Stomach (tissue), 9 donors: Measurements from ENCODE around the gene LIN37. TPM values are rescaled to one million over a fixed set of nuclear protein-coding genes. Genes with fewer than 3 reads are reported as not detected.

Experiments used
- DNase-seq, 2 donors: peaks; one replicate each; pipeline versions ENCODE4 v3.0.0 to v3.0.0-alpha.2; 2013 to 2019
- H3K27ac ChIP-seq, 5 donors: fragments of 200-600 bp in 4 of 5; sonication (generic) in 4 of 5; one replicate each; pipeline ENCODE4 v1.5.1; 2013 to 2019; ENCODE audit warnings: mild to moderate bottlenecking in 1 of 5, moderate library complexity in 1 of 5
- H3K27me3 ChIP-seq, 3 donors: fragments of 200-600 bp; sonication (generic); one replicate each; pipeline ENCODE4 v1.5.1; 2017 to 2019; ENCODE audit warnings: mixed run types in 1 of 3
- H3K36me3 ChIP-seq, 4 donors: fragments of 200-600 bp; sonication (generic); 1 replicate in 3 of 4; 2 replicates in 1 of 4; pipeline ENCODE4 v1.5.1; 2016 to 2019
- H3K4me1 ChIP-seq, 4 donors: fragments of 200-600 bp; sonication (generic); one replicate each; pipeline ENCODE4 v1.5.1; 2016 to 2019
- H3K4me3 ChIP-seq, 4 donors: fragments of 200-600 bp; sonication (generic) in 3 of 4; one replicate each; pipeline ENCODE4 v1.5.1; 2016 to 2019; ENCODE audit warnings: mild to moderate bottlenecking in 1 of 4
- H3K9me3 ChIP-seq, 4 donors: fragments of 200-600 bp; sonication (generic); one replicate each; pipeline ENCODE4 v1.5.1; 2016 to 2019
- EP300 ChIP-seq: sonication (generic); formaldehyde crosslinking; IDR thresholded peaks from one replicate; pipeline ENCODE4 v1.6.1; 2017; ENCODE audit warnings: antibody characterized with exemption
- POLR2A ChIP-seq, 4 donors: fragments of 450-650 bp; IDR thresholded peaks; one replicate each; pipeline ENCODE4 v1.6.1; 2016; ENCODE audit warnings: antibody characterized with exemption in 4 of 4, control low read depth in 2 of 4, mild to moderate bottlenecking in 1 of 4, moderate library complexity in 1 of 4
- POLR2AphosphoS5 ChIP-seq, 3 donors: sonication (generic); formaldehyde crosslinking; IDR thresholded peaks; one replicate each; pipeline ENCODE4 v1.6.1; 2016; ENCODE audit warnings: antibody characterized with exemption in 3 of 3
- WGBS, 5 donors: extraction: QIAGEN DNeasy Blood & Tissue Kit in 3 of 5; methylation state at CpG; one replicate each; pipeline versions ENCODE4 v1.1.5 to v1.1.7; 2013 to 2018; 5-methylcytosine and 5-hydroxymethylcytosine counted together
- intact Hi-C: fragments of 100-400 bp; cut with DNase I; formaldehyde crosslinking; loops from one replicate; pipeline ENCODE4 v1.15.1; 2023; ENCODE audit warnings: low total_unique reads
- polyA plus RNA-seq, 3 donors: library from polyadenylated mRNA; stranded (reverse); fragments of 200-250 nt; gene quantifications; one replicate each; pipeline ENCODE4 v1.2.3, GENCODE V29; 2013
- total RNA-seq, 5 donors: library from RNA; depleted of rRNA; stranded (reverse); fragments of >200 nt; gene quantifications; one replicate each; pipeline versions ENCODE4 v1.1.0 to v1.2.3, GENCODE V29; 2014 to 2016
- TF ChIP-seq, protein P1 (sequence below), 7 experiments: fragments of 450-650 bp in 4 of 7; fragments of 200-600 bp in 3 of 7; sonication (generic) in 3 of 7; IDR thresholded peaks; one replicate each; pipeline ENCODE4 v1.5.1; 2016 to 2019; ENCODE audit warnings: antibody characterized with exemption in 7 of 7, control low read depth in 2 of 7, mild to moderate bottlenecking in 1 of 7
- donor health status: healthy with polysubstance abuse.
- donor health status: Bipolar disorder and iron deficiency.
- donor health status: healthy.

Gene LIN37
- total and polyA plus RNA-seq, 8 donors = 2.3 to 44.9 (median 20.9) TPM

DNA sequence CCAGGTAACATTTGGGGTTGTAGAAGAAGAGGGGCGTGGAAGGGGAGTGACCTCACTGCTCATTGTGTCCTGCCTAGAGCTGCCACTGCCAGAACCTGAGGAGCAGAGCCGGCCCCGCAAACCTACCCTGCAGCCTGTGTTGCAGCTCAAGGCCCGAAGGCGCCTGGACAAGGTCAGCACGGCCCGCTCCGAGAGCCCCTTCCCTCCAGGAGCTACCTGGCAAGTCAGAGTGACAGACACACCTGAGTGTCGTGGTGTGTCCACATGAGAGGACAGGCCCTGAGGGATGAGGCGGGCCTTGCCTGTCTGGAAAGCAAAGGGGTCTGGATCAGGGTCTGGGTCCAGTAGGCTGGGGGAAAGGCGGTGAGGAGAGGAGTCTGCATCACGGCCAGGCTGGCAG, 23.8 kb upstream of the LIN37 start:
- DNase-seq = no peak
- TF ChIP-seq POLR2AphosphoS5 (IDR thresholded peaks at IDR 0.05) = no peak
- TF ChIP-seq EP300 = no peak
- no peak for TF ChIP-seq POLR2A (IDR thresholded peaks at IDR 0.05)
- TF ChIP-seq, protein P1, sequence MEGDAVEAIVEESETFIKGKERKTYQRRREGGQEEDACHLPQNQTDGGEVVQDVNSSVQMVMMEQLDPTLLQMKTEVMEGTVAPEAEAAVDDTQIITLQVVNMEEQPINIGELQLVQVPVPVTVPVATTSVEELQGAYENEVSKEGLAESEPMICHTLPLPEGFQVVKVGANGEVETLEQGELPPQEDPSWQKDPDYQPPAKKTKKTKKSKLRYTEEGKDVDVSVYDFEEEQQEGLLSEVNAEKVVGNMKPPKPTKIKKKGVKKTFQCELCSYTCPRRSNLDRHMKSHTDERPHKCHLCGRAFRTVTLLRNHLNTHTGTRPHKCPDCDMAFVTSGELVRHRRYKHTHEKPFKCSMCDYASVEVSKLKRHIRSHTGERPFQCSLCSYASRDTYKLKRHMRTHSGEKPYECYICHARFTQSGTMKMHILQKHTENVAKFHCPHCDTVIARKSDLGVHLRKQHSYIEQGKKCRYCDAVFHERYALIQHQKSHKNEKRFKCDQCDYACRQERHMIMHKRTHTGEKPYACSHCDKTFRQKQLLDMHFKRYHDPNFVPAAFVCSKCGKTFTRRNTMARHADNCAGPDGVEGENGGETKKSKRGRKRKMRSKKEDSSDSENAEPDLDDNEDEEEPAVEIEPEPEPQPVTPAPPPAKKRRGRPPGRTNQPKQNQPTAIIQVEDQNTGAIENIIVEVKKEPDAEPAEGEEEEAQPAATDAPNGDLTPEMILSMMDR (IDR thresholded peaks at IDR 0.05) = no peak
- no peaks in the 10 kb centered on the region for H3K27me3 ChIP-seq
- H3K4me3 ChIP-seq = no peak overlapping the region
- H3K36me3 ChIP-seq = peaks cover 91 to 100% (median 100%) of the 10 kb centered on the region in 4 donors
- 94 to 98% (median 97%) methylated on average over 10 to 12 of the region's 12 CpGs for WGBS, 5 donors
- no peak overlapping the region for H3K27ac ChIP-seq
- H3K4me1 ChIP-seq = peaks cover 3 to 29% (median 15%) of the 10 kb centered on the region in 4 donors
- H3K9me3 ChIP-seq = no peaks in the 10 kb centered on the region
- intact Hi-C loops = no loop called here

DNA sequence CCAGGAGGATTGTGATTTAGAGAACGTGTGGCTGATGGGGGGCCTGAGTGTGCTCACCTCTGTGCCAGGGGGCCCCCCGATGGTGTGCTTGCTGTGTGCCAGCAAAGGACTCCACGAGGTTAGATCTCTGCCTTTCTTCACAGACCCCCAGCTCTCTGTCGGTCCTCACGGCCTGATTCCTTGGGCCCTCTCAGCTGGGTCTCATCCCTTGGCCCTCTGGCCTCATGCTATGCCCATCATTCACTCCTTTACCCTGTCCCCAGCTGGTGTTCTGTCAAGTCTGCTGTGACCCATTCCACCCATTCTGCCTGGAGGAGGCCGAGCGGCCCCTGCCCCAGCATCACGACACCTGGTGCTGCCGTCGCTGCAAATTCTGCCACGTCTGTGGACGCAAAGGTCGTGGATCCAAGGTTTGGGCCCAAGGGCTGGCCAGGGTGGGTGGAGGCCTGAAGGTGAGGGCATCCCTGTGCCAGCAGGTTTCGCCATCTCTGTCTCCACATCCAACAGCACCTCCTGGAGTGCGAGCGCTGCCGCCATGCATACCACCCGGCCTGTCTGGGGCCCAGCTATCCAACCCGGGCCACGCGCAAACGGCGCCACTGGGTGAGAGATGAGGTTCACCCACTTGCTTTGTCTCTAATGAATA, 23.0 kb upstream of the LIN37 start:
- TF ChIP-seq EP300 (no peak), POLR2A (IDR thresholded peaks at IDR 0.05) (no peak), POLR2AphosphoS5 (IDR thresholded peaks at IDR 0.05) (no peak)
- TF ChIP-seq, protein P1 (IDR thresholded peaks at IDR 0.05) = no peak
- peaks cover 98 to 100% (median 100%) of the 10 kb centered on the region in 4 donors for H3K36me3 ChIP-seq
- peaks cover 0 to 21% (median 10%) of the 10 kb centered on the region in 4 donors for H3K4me1 ChIP-seq
- no peaks in the 10 kb centered on the region for H3K27me3 ChIP-seq
- H3K9me3 ChIP-seq = no peaks in the 10 kb centered on the region
- H3K27ac ChIP-seq = no peak overlapping the region
- intact Hi-C loops = no loop called here
- no peak for DNase-seq
- no peak overlapping the region for H3K4me3 ChIP-seq
- WGBS, 5 donors = 94 to 97% (median 96%) methylated on average over 20 to 23 of the region's 23 CpGs

DNA sequence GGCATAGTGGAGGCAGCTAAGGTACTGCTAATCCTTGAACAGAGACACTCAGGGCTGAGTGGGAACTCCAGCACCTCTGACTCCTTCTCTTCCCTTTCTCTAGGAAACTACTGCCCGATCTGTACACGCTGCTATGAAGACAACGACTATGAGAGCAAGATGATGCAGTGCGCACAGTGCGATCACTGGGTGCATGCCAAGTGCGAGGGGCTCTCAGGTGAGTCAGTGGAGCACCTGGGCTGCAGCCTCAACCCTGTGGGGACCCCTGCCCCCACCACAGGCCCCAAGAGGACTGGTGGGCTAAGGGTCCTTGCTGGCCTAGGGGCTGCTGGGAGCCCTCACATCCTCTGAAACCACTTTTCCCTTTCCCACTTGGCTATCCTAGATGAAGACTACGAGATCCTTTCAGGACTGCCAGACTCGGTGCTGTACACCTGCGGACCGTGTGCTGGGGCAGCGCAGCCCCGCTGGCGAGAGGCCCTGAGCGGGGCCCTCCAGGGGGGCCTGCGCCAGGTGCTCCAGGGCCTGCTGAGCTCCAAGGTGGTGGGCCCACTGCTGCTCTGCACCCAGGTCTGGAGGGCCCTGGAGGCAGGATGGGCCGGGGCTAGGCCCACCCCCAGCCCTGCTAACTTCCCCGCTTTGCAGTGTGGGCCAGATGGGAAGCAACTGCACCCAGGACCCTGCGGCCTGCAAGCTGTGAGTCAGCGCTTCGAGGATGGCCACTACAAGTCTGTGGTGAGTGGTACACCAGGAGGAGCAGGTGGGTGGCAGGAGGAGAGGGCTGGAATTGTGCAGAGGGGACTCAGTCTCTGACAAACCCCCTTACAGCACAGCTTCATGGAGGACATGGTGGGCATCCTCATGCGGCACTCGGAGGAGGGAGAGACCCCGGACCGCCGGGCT, 21.1 kb upstream of the LIN37 start:
- peaks cover 0 to 3% (median under 1%) of the 10 kb centered on the region in 4 donors for H3K4me1 ChIP-seq
- no peak overlapping the region for H3K27ac ChIP-seq
- peaks cover 100% of the 10 kb centered on the region in 4 donors for H3K36me3 ChIP-seq
- H3K27me3 ChIP-seq = no peaks in the 10 kb centered on the region
- no peak overlapping the region for H3K4me3 ChIP-seq
- TF ChIP-seq POLR2A (IDR thresholded peaks at IDR 0.05) (no peak), POLR2AphosphoS5 (IDR thresholded peaks at IDR 0.05) (no peak), EP300 (no peak)
- TF ChIP-seq, protein P1 (IDR thresholded peaks at IDR 0.05) = no peak
- no peaks in the 10 kb centered on the region for H3K9me3 ChIP-seq
- WGBS, 5 donors = 92 to 96% (median 95%) methylated on average over 18 to 25 of the region's 25 CpGs
- no peak for DNase-seq
- intact Hi-C loops = no loop called here

DNA sequence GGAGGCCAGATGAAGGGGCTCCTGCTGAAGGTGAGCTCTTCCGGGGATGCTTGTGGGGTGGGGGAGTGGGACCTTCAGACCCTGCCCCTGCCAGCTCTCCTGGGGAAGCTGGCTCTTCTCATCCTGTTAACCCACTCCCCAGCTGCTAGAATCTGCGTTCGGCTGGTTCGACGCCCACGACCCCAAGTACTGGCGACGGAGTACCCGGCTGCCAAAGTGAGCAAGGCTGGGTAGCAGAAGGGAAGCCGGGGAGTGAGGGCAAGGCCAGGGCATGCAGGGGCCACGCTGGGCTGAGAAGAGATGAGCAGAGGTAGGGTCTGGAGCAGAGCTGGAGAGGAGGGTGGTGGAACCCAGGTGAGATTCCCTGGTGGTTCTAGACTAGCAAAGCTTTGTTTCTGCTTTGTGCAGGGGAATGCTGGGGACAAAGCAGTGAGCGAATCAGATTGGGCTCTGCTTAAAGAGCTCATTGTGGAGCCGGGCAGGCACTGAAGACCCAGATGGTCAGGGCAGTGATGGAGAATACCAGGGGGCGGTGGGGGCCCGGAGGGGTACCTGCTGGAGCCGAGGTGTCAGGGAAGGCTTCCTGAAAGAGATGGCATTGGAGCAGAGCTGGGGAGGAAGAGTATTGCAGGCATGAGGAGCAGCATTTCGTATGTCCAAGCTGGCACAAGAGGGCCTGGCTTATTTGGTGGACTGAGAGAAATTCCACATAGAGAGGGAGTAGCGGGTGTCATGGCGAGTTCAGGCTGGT, 20.2 kb upstream of the LIN37 start:
- peaks cover 98 to 100% (median 100%) of the 10 kb centered on the region in 4 donors for H3K36me3 ChIP-seq
- intact Hi-C loops = no loop called here

More for the DNA sequence above, 20.2 kb upstream of the LIN37 start:
- H3K9me3 ChIP-seq = no peaks in the 10 kb centered on the region
- DNase-seq = no peak
- no peaks in the 10 kb centered on the region for H3K4me1 ChIP-seq
- no peak for TF ChIP-seq POLR2A (IDR thresholded peaks at IDR 0.05)
- TF ChIP-seq POLR2AphosphoS5 (IDR thresholded peaks at IDR 0.05) = no peak
- TF ChIP-seq, protein P1 (IDR thresholded peaks at IDR 0.05) = no peak
- TF ChIP-seq EP300 = no peak
- H3K27me3 ChIP-seq = no peaks in the 10 kb centered on the region
- 91 to 95% (median 92%) methylated on average over 12 to 19 of the region's 19 CpGs for WGBS, 5 donors
- H3K4me3 ChIP-seq = no peak overlapping the region
- no peak overlapping the region for H3K27ac ChIP-seq
